GM23338 (cell line): ENCODE measurements around the gene ACBD3.

Experiments
- EZH2 ChIP-seq: fragments of 200-600 bp; sonication (generic); IDR thresholded peaks from one replicate; pipeline ENCODE4 v1.8.0; 2017; ENCODE audit warnings: antibody characterized with exemption, mild to moderate bottlenecking, low read depth; ENCODE audit not compliant: unreplicated experiment
- EZH2phosphoT487 ChIP-seq: fragments of 200-600 bp; sonication (generic); IDR thresholded peaks from one replicate; pipeline ENCODE4 v1.8.1; 2018; ENCODE audit warnings: antibody characterized with exemption; ENCODE audit not compliant: unreplicated experiment
- TF ChIP-seq, protein P1 (sequence below), 2 experiments: fragments of 200-600 bp in 1 of 2; sonication (generic) in 1 of 2; conservative IDR thresholded peaks; 2 replicates each; pipeline versions ENCODE4 v1.5.1 to v1.6.1; 2016 to 2017; ENCODE audit warnings: antibody characterized with exemption in 2 of 2, low read depth in 2 of 2, mild to moderate bottlenecking in 2 of 2, moderate library complexity in 1 of 2
- TF ChIP-seq, protein P2 (sequence below): IDR thresholded peaks from one replicate; pipeline ENCODE4 v1.6.1; 2018; ENCODE audit warnings: antibody characterized with exemption; ENCODE audit not compliant: unreplicated experiment

DNA sequence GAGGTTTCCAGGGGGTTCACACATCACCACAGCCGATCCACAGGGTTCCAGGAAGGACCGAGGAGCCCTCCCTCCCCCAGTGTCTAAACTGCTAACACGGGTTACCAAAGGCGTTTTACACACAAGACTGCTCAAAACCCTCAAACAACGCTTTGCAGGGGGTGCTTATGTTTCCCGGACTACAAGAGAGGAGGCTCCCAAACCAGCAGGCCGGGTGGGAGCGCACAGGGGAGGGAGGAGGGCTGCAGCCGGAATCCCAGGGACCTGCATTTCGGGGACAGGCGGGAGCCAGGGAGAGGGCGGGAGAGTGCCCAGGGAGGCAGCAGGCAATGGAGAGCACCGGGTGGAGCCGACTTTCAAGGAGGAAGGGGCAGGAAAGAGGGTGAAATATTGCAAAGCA is 50.8 kb downstream of the ACBD3 start:
- TF ChIP-seq, protein P1, sequence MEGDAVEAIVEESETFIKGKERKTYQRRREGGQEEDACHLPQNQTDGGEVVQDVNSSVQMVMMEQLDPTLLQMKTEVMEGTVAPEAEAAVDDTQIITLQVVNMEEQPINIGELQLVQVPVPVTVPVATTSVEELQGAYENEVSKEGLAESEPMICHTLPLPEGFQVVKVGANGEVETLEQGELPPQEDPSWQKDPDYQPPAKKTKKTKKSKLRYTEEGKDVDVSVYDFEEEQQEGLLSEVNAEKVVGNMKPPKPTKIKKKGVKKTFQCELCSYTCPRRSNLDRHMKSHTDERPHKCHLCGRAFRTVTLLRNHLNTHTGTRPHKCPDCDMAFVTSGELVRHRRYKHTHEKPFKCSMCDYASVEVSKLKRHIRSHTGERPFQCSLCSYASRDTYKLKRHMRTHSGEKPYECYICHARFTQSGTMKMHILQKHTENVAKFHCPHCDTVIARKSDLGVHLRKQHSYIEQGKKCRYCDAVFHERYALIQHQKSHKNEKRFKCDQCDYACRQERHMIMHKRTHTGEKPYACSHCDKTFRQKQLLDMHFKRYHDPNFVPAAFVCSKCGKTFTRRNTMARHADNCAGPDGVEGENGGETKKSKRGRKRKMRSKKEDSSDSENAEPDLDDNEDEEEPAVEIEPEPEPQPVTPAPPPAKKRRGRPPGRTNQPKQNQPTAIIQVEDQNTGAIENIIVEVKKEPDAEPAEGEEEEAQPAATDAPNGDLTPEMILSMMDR (conservative IDR thresholded peaks at IDR 0.05; ENCODE audit: low read depth in 2 of 2): no peak
- no peak for TF ChIP-seq EZH2phosphoT487
- TF ChIP-seq EZH2: no peak
- TF ChIP-seq, protein P2, sequence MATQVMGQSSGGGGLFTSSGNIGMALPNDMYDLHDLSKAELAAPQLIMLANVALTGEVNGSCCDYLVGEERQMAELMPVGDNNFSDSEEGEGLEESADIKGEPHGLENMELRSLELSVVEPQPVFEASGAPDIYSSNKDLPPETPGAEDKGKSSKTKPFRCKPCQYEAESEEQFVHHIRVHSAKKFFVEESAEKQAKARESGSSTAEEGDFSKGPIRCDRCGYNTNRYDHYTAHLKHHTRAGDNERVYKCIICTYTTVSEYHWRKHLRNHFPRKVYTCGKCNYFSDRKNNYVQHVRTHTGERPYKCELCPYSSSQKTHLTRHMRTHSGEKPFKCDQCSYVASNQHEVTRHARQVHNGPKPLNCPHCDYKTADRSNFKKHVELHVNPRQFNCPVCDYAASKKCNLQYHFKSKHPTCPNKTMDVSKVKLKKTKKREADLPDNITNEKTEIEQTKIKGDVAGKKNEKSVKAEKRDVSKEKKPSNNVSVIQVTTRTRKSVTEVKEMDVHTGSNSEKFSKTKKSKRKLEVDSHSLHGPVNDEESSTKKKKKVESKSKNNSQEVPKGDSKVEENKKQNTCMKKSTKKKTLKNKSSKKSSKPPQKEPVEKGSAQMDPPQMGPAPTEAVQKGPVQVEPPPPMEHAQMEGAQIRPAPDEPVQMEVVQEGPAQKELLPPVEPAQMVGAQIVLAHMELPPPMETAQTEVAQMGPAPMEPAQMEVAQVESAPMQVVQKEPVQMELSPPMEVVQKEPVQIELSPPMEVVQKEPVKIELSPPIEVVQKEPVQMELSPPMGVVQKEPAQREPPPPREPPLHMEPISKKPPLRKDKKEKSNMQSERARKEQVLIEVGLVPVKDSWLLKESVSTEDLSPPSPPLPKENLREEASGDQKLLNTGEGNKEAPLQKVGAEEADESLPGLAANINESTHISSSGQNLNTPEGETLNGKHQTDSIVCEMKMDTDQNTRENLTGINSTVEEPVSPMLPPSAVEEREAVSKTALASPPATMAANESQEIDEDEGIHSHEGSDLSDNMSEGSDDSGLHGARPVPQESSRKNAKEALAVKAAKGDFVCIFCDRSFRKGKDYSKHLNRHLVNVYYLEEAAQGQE: no peak
